ENCODE data around the gene UGT8.

Gene UGT8

DNA sequence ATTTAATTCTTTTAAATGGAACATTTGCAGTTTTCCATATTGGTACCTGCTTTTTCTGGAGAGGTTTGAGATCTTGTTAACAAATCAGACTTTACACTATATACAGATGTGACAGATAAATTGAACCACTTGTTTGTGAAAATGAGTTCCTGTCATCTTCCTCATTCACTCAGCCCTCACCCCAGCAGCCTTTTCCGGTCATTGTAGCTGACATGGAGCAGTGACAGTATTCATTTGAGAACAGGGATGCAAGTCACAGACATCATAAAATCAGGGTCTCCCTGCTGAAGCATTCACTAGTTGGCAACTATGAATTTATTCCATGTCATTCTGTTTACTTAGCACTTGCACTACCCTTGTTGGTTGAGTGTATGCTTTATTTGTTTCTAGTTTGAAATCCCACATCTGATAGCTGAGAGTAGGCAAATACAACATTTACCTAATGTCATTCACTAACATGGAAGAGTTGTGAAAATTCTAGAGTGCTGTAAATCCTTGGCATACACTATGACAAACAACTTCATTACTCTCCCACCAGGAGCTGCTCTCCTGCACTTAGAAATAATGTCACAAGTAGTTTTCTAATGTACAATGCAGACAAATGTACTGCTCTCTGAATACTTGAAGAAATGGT lies 78.9 kb downstream of the UGT8 start:
- POLR2A ChIA-PET (ENCODE audit: low non-redundant PET) = no interaction called here
- no peak overlapping the region for H3K27ac ChIP-seq
- CTCF ChIA-PET = no interaction called here
- TF ChIP-seq, protein P1, sequence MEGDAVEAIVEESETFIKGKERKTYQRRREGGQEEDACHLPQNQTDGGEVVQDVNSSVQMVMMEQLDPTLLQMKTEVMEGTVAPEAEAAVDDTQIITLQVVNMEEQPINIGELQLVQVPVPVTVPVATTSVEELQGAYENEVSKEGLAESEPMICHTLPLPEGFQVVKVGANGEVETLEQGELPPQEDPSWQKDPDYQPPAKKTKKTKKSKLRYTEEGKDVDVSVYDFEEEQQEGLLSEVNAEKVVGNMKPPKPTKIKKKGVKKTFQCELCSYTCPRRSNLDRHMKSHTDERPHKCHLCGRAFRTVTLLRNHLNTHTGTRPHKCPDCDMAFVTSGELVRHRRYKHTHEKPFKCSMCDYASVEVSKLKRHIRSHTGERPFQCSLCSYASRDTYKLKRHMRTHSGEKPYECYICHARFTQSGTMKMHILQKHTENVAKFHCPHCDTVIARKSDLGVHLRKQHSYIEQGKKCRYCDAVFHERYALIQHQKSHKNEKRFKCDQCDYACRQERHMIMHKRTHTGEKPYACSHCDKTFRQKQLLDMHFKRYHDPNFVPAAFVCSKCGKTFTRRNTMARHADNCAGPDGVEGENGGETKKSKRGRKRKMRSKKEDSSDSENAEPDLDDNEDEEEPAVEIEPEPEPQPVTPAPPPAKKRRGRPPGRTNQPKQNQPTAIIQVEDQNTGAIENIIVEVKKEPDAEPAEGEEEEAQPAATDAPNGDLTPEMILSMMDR (conservative IDR thresholded peaks at IDR 0.05; ENCODE audit: low read depth) = no peak
- DNase-seq (ENCODE audit: low spot score) = no peak

DNA sequence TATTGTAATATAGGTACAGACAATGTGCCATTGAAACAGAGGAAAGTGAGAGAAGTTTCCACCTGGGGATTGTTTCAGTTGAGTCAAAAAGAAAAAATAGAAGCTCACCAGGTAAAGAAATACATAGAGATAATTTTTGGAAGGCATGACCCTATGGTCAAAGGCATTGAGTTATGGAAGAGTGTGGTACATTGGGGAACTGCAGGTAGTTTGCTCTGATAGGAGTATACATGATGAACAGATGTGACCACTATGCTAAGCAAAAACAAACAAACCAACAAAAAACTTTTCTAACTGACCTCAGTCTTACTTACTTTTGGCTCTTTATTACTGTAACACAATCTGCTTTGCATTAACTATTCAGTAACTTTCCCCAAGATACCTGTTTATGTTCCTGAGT lies 85.9 kb downstream of the UGT8 start:
- no peak overlapping the region for H3K27ac ChIP-seq
- TF ChIP-seq, protein P1 (conservative IDR thresholded peaks at IDR 0.05; ENCODE audit: low read depth) = no peak
- CTCF ChIA-PET = interaction anchor here (0.9 kb wide), 1 partner anchor 306 kb away, joined by 4 read pairs; no protein-coding TSS in a partner anchor
- POLR2A ChIA-PET (ENCODE audit: low non-redundant PET) = no interaction called here
- DNase-seq (ENCODE audit: low spot score) = no peak

DNA sequence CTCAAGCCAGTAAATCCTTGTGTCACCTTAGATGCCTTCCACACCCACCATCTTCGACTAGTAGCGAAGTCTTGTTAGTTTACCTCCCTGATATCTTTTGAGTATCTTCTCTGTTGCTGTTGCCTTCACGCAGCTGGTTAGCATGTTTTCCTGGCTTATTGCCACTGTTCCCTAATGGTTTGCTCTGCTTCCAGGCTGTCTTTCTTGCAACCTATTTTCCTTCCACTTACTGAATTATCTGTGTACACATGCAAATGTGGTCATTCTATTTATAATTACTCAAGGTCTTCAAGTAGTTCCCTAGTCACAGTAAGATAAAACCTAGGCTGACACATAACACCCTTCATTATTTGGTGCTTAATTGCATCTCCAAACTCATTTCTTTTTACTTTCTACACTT lies 89.5 kb downstream of the UGT8 start:
- no peak overlapping the region for H3K27ac ChIP-seq
- TF ChIP-seq, protein P1 (conservative IDR thresholded peaks at IDR 0.05; ENCODE audit: low read depth) = no peak
- DNase-seq (ENCODE audit: low spot score) = no peak
- ChIA-PET POLR2A (ENCODE audit: low non-redundant PET) (no interaction called here), CTCF (interaction anchor here (0.6 kb wide), 2 partner anchors 756 to 1732 kb away, joined by 4 to 5 read pairs; no protein-coding TSS in a partner anchor)

DNA sequence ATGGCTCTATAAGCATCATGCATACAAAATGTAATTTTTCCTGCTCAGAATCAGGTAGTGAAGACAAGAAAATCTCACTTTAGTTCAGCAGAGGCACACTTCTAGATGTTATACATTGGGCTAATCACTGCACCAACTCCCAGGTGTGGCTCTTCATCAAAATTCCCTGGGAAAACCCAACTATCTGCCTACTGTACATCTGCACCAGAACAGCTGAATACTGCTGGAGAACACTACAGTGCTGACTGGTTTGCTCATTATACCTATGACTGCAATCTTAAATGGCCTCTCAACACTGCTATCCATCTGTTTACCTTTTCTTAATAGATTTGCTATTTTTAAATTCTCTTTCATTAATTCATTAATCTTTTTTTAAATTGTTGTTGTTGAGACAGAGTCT lies 92.0 kb downstream of the UGT8 start:
- H3K27ac ChIP-seq = no peak overlapping the region
- ChIA-PET POLR2A (ENCODE audit: low non-redundant PET) (no interaction called here), CTCF (interaction anchor here (0.6 kb wide), 1 partner anchor 916 kb away, joined by 4 read pairs; no protein-coding TSS in a partner anchor)
- DNase-seq (ENCODE audit: low spot score) = no peak
- TF ChIP-seq, protein P1 (conservative IDR thresholded peaks at IDR 0.05; ENCODE audit: low read depth) = no peak

DNA sequence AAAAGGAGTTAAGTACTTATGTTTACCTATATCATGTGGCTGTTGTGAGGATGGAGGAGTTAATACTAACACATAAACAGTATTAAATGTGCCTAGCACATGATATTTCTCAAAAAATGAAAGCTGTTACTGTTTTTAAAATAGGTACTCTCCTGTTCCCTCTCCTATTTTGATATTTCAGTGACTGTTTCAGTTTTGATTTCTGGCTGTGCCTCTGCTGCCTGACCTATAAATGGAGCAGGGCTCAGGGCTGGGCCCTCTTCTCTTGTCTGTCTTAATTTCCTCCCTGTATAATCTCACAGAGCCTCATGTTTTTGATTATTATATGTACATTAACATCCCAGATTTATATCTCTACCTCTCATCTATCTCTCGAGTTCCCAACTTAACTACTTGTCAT lies 93.3 kb downstream of the UGT8 start:
- POLR2A ChIA-PET (ENCODE audit: low non-redundant PET) = no interaction called here

DNA sequence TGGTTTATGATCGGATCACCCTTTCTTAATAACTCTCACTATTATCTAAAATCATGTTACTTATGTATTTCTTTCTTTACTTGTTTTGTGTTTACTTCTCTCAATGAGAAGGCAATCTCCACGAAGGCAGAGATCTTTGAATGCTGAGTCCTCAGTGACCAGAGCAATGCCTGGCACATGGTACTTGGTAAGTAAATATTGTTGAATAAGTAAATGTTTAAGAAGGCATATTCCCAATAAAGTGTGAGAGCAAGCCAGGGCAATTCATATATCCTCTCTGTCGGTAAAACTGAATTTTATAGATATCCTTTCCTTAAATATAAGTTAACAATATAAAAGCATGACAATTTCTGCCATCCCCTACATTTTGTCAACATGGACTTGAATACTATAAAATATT lies 94.4 kb downstream of the UGT8 start:
- POLR2A ChIA-PET (ENCODE audit: low non-redundant PET) = no interaction called here
- DNase-seq (ENCODE audit: low spot score) = no peak
- CTCF ChIA-PET = interaction anchor here (0.7 kb wide), 1 partner anchor 255 kb away, joined by 3 read pairs; no protein-coding TSS in a partner anchor
- no peak overlapping the region for H3K27ac ChIP-seq
- TF ChIP-seq, protein P1 (conservative IDR thresholded peaks at IDR 0.05; ENCODE audit: low read depth) = no peak

More for the DNA sequence above, 93.3 kb downstream of the UGT8 start:
- CTCF ChIA-PET = no interaction called here
- TF ChIP-seq, protein P1 (conservative IDR thresholded peaks at IDR 0.05; ENCODE audit: low read depth) = no peak
- DNase-seq (ENCODE audit: low spot score) = no peak
- H3K27ac ChIP-seq = no peak overlapping the region
